ENCODE data around the gene KIF2C.

The KIF2C gene

GRCh38 chr1:44784094-44785028 lies 44.7 kb downstream of the KIF2C start:
- Histone ChIP-seq H3K9ac (ENCODE audit: insufficient read length) (no peak overlapping the region), H3K4me3 (no peak overlapping the region), H3K9me3 (ENCODE audit: low read depth, low read length) (no peaks in the 10 kb centered on the region), H3K27ac (no peak overlapping the region), H3K36me3 (ENCODE audit: insufficient read depth, low read length) (peaks cover 27% of the 10 kb centered on the region)
- DNase-seq (ENCODE audit: low read depth, low spot score), result no peak
- no peak for TF ChIP-seq POLR2AphosphoS5 (IDR thresholded peaks at IDR 0.05; ENCODE audit: borderline replicate concordance, low read depth, low read length)
- TF ChIP-seq EZH2 (IDR thresholded peaks at IDR 0.05), result no peak
- no peak for TF ChIP-seq FOXP2 (optimal IDR thresholded peaks at IDR 0.05; ENCODE audit: control extremely low read depth, extremely low read length, insufficient read depth)

DNA sequence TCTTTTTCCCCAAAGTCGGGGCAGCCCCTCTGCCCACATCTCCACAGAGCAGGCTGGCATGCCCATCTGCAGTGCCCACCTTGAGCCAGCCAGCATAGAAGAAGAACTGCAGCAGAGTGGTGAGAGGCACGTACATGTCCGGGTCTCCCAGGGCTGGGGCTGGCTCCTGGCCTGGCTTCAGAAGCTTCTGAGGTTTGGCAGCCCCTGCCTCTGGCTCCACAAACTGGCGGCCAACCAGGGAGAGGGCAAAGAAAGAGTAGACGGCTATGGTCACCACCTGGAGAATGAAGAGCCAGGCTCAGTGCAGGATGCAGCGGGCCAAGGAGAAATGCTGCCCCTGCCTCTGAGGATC lies 45.4 kb downstream of the KIF2C start:
- TF ChIP-seq FOXP2 (optimal IDR thresholded peaks at IDR 0.05; ENCODE audit: control extremely low read depth, extremely low read length, insufficient read depth), result no peak
- no peak for TF ChIP-seq EZH2 (IDR thresholded peaks at IDR 0.05)
- no peak for TF ChIP-seq POLR2AphosphoS5 (IDR thresholded peaks at IDR 0.05; ENCODE audit: borderline replicate concordance, low read depth, low read length)
- H3K27ac ChIP-seq, result no peak overlapping the region

GRCh38 chr1:44785501-44786137 lies 46.0 kb downstream of the KIF2C start:
- no peak overlapping the region for H3K27ac ChIP-seq
- no peak overlapping the region for H3K9ac ChIP-seq (ENCODE audit: insufficient read length)
- H3K36me3 ChIP-seq (ENCODE audit: insufficient read depth, low read length), result peaks cover 15% of the 10 kb centered on the region
- H3K4me3 ChIP-seq, result no peak overlapping the region
- no peaks in the 10 kb centered on the region for H3K9me3 ChIP-seq (ENCODE audit: low read depth, low read length)
- DNase-seq (ENCODE audit: low read depth, low spot score), result no peak
- no peak for TF ChIP-seq POLR2AphosphoS5 (IDR thresholded peaks at IDR 0.05; ENCODE audit: borderline replicate concordance, low read depth, low read length)
- no peak for TF ChIP-seq FOXP2 (optimal IDR thresholded peaks at IDR 0.05; ENCODE audit: control extremely low read depth, extremely low read length, insufficient read depth)
- TF ChIP-seq EZH2 (IDR thresholded peaks at IDR 0.05), result no peak

More for the DNA sequence above, 45.4 kb downstream of the KIF2C start:
- peaks cover 21% of the 10 kb centered on the region for H3K36me3 ChIP-seq (ENCODE audit: insufficient read depth, low read length)
- H3K9ac ChIP-seq (ENCODE audit: insufficient read length), result no peak overlapping the region
- H3K9me3 ChIP-seq (ENCODE audit: low read depth, low read length), result no peaks in the 10 kb centered on the region
- DNase-seq (ENCODE audit: low read depth, low spot score), result no peak
- no peak overlapping the region for H3K4me3 ChIP-seq

DNA sequence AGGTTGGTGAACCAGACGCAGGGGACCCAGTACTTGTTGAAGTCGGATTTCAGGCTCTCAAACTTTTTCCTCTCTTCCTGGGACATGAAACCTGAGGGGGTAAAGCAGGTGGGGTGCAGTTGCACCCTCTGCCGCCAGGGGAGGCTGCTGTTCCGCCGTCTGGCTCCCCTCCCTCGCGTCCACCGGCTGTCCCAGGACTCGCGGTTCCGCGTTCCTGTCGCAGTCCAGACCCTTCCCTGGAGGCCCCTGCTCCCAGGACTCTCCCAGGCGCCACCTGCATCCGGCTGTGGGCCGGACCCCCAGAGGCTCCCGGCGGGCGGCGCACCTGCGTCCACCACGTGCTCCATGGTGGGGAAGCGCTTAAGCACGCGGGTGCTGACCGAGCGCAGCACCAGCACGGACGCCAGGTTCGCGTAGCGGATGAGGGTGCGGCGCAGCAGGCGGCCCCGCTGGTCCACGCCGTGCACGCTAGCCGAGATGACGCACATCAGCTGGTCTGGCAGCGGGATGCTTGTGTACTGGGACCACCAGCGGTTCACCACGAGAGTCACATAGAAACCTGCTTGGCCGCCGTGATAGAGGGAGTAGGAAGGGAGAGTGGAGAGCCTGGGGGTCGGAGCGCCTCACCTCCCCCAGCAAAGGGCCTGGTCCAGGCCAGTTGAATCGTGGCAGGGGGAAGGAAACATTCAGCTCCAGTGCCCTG lies 46.7 kb downstream of the KIF2C start:
- Histone ChIP-seq H3K4me3 (no peak overlapping the region), H3K9me3 (ENCODE audit: low read depth, low read length) (no peaks in the 10 kb centered on the region), H3K9ac (ENCODE audit: insufficient read length) (no peak overlapping the region), H3K27ac (no peak overlapping the region), H3K36me3 (ENCODE audit: insufficient read depth, low read length) (peaks cover 8% of the 10 kb centered on the region; the same call in 1 of the 2 replicates)
- TF ChIP-seq POLR2AphosphoS5 (IDR thresholded peaks at IDR 0.05; ENCODE audit: borderline replicate concordance, low read depth, low read length), result no peak
- no peak for TF ChIP-seq FOXP2 (optimal IDR thresholded peaks at IDR 0.05; ENCODE audit: control extremely low read depth, extremely low read length, insufficient read depth)
- no peak for TF ChIP-seq EZH2 (IDR thresholded peaks at IDR 0.05)
- no peak for DNase-seq (ENCODE audit: low read depth, low spot score)

DNA sequence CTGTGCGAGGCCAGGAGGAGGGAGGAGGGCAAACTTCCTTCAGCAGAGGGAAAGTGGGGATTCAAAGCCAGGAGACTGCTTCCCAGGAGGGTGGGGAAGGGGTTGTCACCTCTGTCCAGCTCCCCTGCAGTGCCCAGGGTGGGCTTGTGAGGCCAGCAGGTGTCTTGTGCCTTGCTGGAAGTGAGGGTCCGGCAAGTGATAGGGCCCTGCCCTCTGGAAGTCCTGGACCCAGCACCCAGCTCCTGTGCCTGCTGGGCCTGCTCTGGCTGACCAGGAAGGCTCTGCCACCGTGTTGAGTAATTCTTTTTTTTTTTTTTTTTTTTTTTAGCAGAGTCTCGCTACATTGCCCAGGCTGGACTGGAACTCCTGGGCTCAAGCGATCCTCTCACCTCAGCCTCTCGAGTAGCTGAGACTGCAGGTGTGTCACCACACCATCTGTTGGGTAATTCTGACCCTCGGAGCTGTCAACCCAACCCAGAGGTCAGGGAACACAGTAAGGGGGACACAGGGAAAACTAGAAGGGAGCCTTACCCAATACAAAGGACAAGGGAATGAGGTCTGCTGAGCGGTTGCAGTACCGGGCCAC lies 47.3 kb downstream of the KIF2C start:
- H3K9ac ChIP-seq (ENCODE audit: insufficient read length), result no peak overlapping the region
- H3K4me3 ChIP-seq, result no peak overlapping the region
- H3K36me3 ChIP-seq (ENCODE audit: insufficient read depth, low read length), result peaks cover 2% of the 10 kb centered on the region; the same call in 1 of the 2 replicates
- no peak for DNase-seq (ENCODE audit: low read depth, low spot score)
- no peaks in the 10 kb centered on the region for H3K9me3 ChIP-seq (ENCODE audit: low read depth, low read length)
- TF ChIP-seq EZH2 (IDR thresholded peaks at IDR 0.05) (no peak), POLR2AphosphoS5 (IDR thresholded peaks at IDR 0.05; ENCODE audit: borderline replicate concordance, low read depth, low read length) (no peak), FOXP2 (optimal IDR thresholded peaks at IDR 0.05; ENCODE audit: control extremely low read depth, extremely low read length, insufficient read depth) (no peak)
- no peak overlapping the region for H3K27ac ChIP-seq

DNA sequence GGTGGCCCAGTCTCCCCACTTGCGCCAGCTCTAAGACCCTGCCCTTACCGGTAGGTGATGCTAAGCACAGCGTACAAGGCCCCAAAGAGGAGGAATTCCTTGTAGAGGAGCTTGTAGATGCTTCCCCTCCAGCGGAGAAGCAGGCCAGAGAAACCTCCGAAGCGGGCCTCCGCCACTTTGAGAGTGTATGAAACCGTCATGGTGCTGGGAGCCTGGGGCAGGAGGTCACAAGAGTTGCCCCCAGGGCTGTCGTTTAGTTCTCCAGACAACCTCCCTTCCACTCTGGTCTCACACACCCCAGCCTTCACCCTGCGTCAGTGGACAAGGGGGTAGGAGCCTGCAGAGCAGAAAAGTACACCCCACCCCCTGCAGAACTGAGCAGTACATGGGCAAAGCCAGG lies 47.9 kb downstream of the KIF2C start:
- no peak for DNase-seq (ENCODE audit: low read depth, low spot score)
- TF ChIP-seq POLR2AphosphoS5 (IDR thresholded peaks at IDR 0.05; ENCODE audit: borderline replicate concordance, low read depth, low read length), result no peak
- no peak for TF ChIP-seq EZH2 (IDR thresholded peaks at IDR 0.05)
- no peak for TF ChIP-seq FOXP2 (optimal IDR thresholded peaks at IDR 0.05; ENCODE audit: control extremely low read depth, extremely low read length, insufficient read depth)
- no peaks in the 10 kb centered on the region for H3K9me3 ChIP-seq (ENCODE audit: low read depth, low read length)
- no peak overlapping the region for H3K4me3 ChIP-seq
- H3K27ac ChIP-seq, result no peak overlapping the region
- H3K9ac ChIP-seq (ENCODE audit: insufficient read length), result no peak overlapping the region
- no peaks in the 10 kb centered on the region for H3K36me3 ChIP-seq (ENCODE audit: insufficient read depth, low read length)

- Histone ChIP-seq H3K9me3 (ENCODE audit: low read depth, low read length) (no peaks in the 10 kb centered on the region), H3K36me3 (ENCODE audit: insufficient read depth, low read length) (no peaks in the 10 kb centered on the region), H3K9ac (ENCODE audit: insufficient read length) (no peak within 1 kb of the TSS), H3K4me3 (no peak within 1 kb of the TSS), H3K27ac (no peak within 1 kb of the TSS)
- TF ChIP-seq EZH2 (IDR thresholded peaks at IDR 0.05) (no peak), POLR2AphosphoS5 (IDR thresholded peaks at IDR 0.05; ENCODE audit: borderline replicate concordance, low read depth, low read length) (no peak), FOXP2 (optimal IDR thresholded peaks at IDR 0.05; ENCODE audit: control extremely low read depth, extremely low read length, insufficient read depth) (no peak)
- DNase-seq (ENCODE audit: low read depth, low spot score), result no peak
Measured at GRCh38 chr1:44788120-44788860, 48.7 kb downstream of the KIF2C start, which contains the start of gene BEST4. TSS of gene BEST4 (minus strand) at chr1:44788170. CDS start at chr1:44787705, 465 bp downstream.

Data from SK-N-MC (cell line).